ENCODE measurements around the gene CARD11.

CARD11 gene

DNA sequence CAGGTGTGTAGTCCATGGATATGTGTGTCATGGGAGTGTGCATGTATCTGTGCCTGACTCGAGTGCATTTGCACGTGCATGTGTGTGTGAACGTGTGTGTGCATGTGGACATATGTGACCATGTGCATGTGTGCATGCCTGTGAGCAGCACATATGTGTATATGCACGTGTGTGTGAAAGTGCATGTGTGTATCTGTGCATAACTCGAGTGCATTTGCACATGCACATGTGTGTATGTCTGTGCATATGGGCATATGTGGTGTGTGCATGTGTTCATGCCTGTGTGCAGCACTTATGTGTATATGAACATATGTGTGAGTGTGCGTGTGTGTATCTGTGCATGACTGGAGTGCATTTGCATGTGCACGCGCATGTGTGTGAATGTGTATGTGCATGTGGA, 164.3 kb downstream of the CARD11 start:
- H3K27me3 Mint-ChIP-seq: no peaks in the 10 kb centered on the region
- H3K9me3 Mint-ChIP-seq: no peaks in the 10 kb centered on the region
- H3K27ac Mint-ChIP-seq: no peak overlapping the region
- ATAC-seq: no peak
- peaks cover 12% of the 10 kb centered on the region for H3K4me1 Mint-ChIP-seq
- no peak overlapping the region for H3K4me3 Mint-ChIP-seq
- no peaks in the 10 kb centered on the region for H3K36me3 Mint-ChIP-seq

DNA sequence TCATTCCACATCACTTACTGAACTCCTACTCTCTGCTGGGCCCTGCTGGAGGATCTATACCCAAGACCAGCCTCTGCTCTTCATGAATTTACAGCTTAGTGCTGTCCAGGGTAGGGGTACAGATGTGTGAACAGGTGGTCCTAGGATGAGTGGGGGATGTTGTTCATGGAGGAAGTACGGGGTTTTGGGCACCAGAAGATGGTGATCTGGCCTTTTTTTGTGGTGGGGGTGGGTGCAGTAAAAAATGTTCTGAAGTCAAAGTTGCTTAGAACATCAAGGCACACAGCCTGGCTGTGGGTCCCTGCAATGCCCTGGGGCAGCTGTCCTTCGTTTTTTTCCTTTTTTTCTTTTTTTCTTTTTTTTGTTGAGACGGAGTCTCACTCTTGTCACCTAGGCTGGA, 165.4 kb downstream of the CARD11 start:
- Mint-ChIP-seq H3K27ac (no peak overlapping the region), H3K4me3 (no peak overlapping the region), H3K4me1 (peaks cover 20% of the 10 kb centered on the region), H3K9me3 (no peaks in the 10 kb centered on the region), H3K27me3 (no peaks in the 10 kb centered on the region), H3K36me3 (no peaks in the 10 kb centered on the region)
- ATAC-seq: no peak

GRCh38 chr7:2876031-2876731, 167.5 kb downstream of the CARD11 start:
- H3K4me3 Mint-ChIP-seq: no peak overlapping the region
- ATAC-seq: no peak
- no peaks in the 10 kb centered on the region for H3K9me3 Mint-ChIP-seq
- no peak overlapping the region for H3K27ac Mint-ChIP-seq
- H3K36me3 Mint-ChIP-seq: no peaks in the 10 kb centered on the region
- peaks cover 38% of the 10 kb centered on the region for H3K4me1 Mint-ChIP-seq
- no peaks in the 10 kb centered on the region for H3K27me3 Mint-ChIP-seq

GRCh38 chr7:2873686-2874551, 169.7 kb downstream of the CARD11 start:
- Mint-ChIP-seq H3K36me3 (no peaks in the 10 kb centered on the region), H3K27me3 (no peaks in the 10 kb centered on the region), H3K4me3 (no peak overlapping the region), H3K27ac (peak overlapping the region; percentile 88), H3K4me1 (peaks cover 58% of the 10 kb centered on the region), H3K9me3 (no peaks in the 10 kb centered on the region)
- ATAC-seq: peak; percentile 72

GRCh38 chr7:2873146-2873545, 170.5 kb downstream of the CARD11 start:
- H3K4me1 Mint-ChIP-seq: peaks cover 50% of the 10 kb centered on the region

DNA sequence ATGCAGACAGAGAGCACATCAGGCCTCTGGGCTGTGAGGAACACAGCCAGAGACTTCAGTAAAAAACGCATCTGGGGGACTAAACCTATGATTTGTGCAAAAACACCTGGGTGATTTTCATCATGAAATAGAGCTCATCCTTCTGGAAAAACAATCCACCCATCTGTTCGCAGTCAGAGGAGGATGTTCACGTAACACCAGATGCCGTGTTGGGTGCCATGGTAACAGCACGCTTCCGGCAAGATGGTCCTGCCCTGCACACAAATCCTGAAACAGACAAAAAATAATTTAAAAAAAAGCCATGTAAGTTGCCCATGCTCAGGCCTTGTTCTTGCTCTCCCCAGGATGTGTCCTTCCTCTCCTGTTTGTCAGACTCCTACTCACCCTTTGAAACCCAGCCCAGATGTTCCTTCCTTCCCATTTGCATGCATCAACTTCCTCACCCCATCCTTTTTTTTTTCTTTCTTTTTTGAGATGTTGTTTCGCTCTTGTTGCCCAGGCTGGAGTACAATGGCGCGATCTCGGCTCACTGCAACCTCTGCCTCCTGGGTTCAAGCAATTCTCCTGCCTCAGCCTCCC, 171.3 kb downstream of the CARD11 start:
- no peak overlapping the region for H3K4me3 Mint-ChIP-seq
- no peaks in the 10 kb centered on the region for H3K9me3 Mint-ChIP-seq

More at GRCh38 chr7:2873146-2873545, 170.5 kb downstream of the CARD11 start:
- H3K36me3 Mint-ChIP-seq: no peaks in the 10 kb centered on the region
- ATAC-seq: no peak
- no peak overlapping the region for H3K4me3 Mint-ChIP-seq
- peak overlapping the region; percentile 88 for H3K27ac Mint-ChIP-seq
- no peaks in the 10 kb centered on the region for H3K27me3 Mint-ChIP-seq
- H3K9me3 Mint-ChIP-seq: no peaks in the 10 kb centered on the region

GRCh38 chr7:2870471-2870931, 173.2 kb downstream of the CARD11 start:
- Mint-ChIP-seq H3K4me3 (peak overlapping the region; percentile 75), H3K4me1 (peaks cover 50% of the 10 kb centered on the region), H3K27me3 (no peaks in the 10 kb centered on the region), H3K9me3 (no peaks in the 10 kb centered on the region), H3K36me3 (no peaks in the 10 kb centered on the region), H3K27ac (peak overlapping the region; percentile 88)
- ATAC-seq: peak; percentile 87

More for the DNA sequence above, 171.3 kb downstream of the CARD11 start:
- H3K27me3 Mint-ChIP-seq: no peaks in the 10 kb centered on the region
- ATAC-seq: no peak
- no peaks in the 10 kb centered on the region for H3K36me3 Mint-ChIP-seq
- peak overlapping the region; percentile 88 for H3K27ac Mint-ChIP-seq
- peaks cover 50% of the 10 kb centered on the region for H3K4me1 Mint-ChIP-seq

DNA sequence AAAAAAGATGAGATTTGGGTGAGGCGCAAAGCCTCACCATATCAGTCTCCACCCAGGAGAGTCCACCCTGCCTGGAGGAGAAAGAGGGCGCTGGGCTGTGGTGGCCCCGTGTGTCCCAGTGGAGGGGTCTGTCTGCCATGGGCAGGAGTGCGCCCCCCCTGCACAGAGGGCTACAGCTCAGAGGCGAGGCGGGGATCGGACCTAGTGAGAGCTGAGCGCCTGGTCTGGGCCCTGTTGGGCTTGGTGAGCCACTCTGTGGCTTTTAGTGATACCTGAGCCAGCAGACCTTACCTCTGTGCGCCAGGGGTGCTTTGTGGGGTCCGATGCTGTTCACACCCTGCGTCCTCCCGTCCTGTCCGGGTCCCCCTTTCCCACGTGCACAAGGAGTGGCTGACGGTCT, 173.7 kb downstream of the CARD11 start:
- peak; percentile 2 for ATAC-seq
- Mint-ChIP-seq H3K9me3 (no peaks in the 10 kb centered on the region), H3K4me1 (peaks cover 54% of the 10 kb centered on the region), H3K4me3 (peak overlapping the region; percentile 75), H3K27ac (peak overlapping the region; percentile 88), H3K27me3 (no peaks in the 10 kb centered on the region), H3K36me3 (no peaks in the 10 kb centered on the region)

GRCh38 chr7:2866601-2867000, 177.1 kb downstream of the CARD11 start:
- Mint-ChIP-seq H3K27me3 (no peaks in the 10 kb centered on the region), H3K27ac (peak overlapping the region; percentile 29), H3K36me3 (no peaks in the 10 kb centered on the region), H3K9me3 (no peaks in the 10 kb centered on the region), H3K4me3 (no peak overlapping the region), H3K4me1 (peaks cover 59% of the 10 kb centered on the region)
- ATAC-seq: no peak

- Mint-ChIP-seq H3K27ac (peak overlapping the region; percentile 95), H3K9me3 (no peaks in the 10 kb centered on the region), H3K4me3 (peak overlapping the region; percentile 31), H3K36me3 (no peaks in the 10 kb centered on the region), H3K27me3 (no peaks in the 10 kb centered on the region), H3K4me1 (peaks cover 51% of the 10 kb centered on the region)
- ATAC-seq: no peak
Observed at GRCh38 chr7:2864999-2865670, 178.5 kb downstream of the CARD11 start.

GRCh38 chr7:2864204-2864985, 179.3 kb downstream of the CARD11 start:
- peak overlapping the region; percentile 95 for H3K27ac Mint-ChIP-seq

DNA sequence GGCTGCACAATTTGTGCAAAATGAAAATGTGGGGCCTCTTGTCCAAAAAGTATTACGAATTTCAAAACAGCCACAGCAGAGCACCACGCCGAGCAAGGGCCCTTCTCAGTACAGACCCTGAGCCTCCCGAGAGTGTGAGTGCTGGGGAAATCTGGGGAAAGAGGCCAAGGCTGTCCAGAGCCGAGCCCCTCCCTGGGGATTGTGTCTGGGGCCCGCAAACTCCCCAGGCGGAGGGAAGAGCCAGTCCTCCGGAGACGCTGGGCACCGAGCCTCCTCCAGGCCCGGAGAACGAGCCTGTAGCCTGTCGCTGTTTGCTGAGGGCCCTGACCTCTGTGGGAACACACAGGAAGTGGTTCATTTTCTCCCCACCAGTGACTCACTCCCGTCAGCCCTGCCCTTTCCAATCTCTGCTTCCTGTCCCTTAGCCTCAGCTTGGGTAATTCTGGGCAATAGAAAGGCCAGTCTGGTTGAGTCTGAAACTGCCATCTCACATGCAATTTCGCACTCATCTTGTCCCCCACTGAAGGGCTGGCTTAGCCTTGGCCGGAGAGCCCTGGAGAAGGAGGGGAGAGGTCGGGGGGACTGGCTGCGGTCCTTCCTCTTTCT, 180.1 kb downstream of the CARD11 start:
- no peaks in the 10 kb centered on the region for H3K27me3 Mint-ChIP-seq
- peak overlapping the region; percentile 95 for H3K27ac Mint-ChIP-seq
- peak; percentile 97 for ATAC-seq
- H3K4me1 Mint-ChIP-seq: peaks cover 45% of the 10 kb centered on the region
- H3K36me3 Mint-ChIP-seq: no peaks in the 10 kb centered on the region
- H3K4me3 Mint-ChIP-seq: peak overlapping the region; percentile 74
- H3K9me3 Mint-ChIP-seq: no peaks in the 10 kb centered on the region

More at GRCh38 chr7:2864204-2864985, 179.3 kb downstream of the CARD11 start:
- Mint-ChIP-seq H3K4me1 (peaks cover 49% of the 10 kb centered on the region), H3K9me3 (no peaks in the 10 kb centered on the region), H3K36me3 (no peaks in the 10 kb centered on the region), H3K4me3 (no peak overlapping the region), H3K27me3 (no peaks in the 10 kb centered on the region)
- no peak for ATAC-seq

DNA sequence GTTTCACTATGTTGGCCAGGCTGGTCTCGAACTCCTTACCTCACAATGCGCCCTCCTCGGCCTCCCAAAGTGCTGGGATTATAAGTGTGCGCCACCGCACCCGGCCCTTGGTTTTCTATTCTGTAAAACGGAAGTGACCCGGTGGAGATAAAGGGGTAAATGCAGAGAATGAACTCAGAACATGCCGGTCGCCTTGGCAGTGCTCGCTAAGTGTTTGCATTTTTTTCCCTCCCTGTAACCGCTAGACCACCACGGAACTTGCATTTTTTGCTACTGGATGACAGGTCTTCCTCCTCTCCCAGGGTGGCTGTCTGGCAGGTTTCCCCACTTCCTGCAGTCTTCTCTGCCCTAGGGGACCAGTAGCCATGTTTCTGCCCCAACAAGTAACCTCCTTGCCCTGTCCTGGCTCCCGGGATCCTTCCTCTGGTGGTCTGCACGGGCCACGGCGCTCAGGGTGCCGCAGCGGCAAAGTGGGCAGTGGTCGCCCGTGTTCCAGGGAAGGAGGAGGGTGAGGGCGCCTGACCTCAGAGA, 180.8 kb downstream of the CARD11 start:
- Mint-ChIP-seq H3K9me3 (no peaks in the 10 kb centered on the region), H3K4me1 (peaks cover 50% of the 10 kb centered on the region), H3K4me3 (peak overlapping the region; percentile 74)

GRCh38 chr7:2861509-2861908, 182.2 kb downstream of the CARD11 start:
- ATAC-seq: no peak
- H3K36me3 Mint-ChIP-seq: no peaks in the 10 kb centered on the region
- no peaks in the 10 kb centered on the region for H3K27me3 Mint-ChIP-seq
- no peaks in the 10 kb centered on the region for H3K9me3 Mint-ChIP-seq
- peaks cover 50% of the 10 kb centered on the region for H3K4me1 Mint-ChIP-seq
- H3K27ac Mint-ChIP-seq: no peak overlapping the region
- H3K4me3 Mint-ChIP-seq: no peak overlapping the region

More for the DNA sequence above, 180.8 kb downstream of the CARD11 start:
- no peaks in the 10 kb centered on the region for H3K27me3 Mint-ChIP-seq
- H3K36me3 Mint-ChIP-seq: no peaks in the 10 kb centered on the region
- H3K27ac Mint-ChIP-seq: peak overlapping the region; percentile 95
- peak; percentile 3 for ATAC-seq
